AG08396 (cell line): ENCODE measurements around the gene IFT57.
"Not testable (repeated sequence)": the region's sequence is repeated elsewhere in the genome, so short reads cannot be mapped to it uniquely, and the experiment has no call there.

Experiments used
- DNase-seq: peaks from one replicate; pipeline ENCODE4 v3.0.0; 2012; ENCODE audit warnings: low spot score, mixed read lengths

IFT57 gene, protein sequence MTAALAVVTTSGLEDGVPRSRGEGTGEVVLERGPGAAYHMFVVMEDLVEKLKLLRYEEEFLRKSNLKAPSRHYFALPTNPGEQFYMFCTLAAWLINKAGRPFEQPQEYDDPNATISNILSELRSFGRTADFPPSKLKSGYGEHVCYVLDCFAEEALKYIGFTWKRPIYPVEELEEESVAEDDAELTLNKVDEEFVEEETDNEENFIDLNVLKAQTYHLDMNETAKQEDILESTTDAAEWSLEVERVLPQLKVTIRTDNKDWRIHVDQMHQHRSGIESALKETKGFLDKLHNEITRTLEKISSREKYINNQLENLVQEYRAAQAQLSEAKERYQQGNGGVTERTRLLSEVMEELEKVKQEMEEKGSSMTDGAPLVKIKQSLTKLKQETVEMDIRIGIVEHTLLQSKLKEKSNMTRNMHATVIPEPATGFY

GRCh38 chr3:108221911-108222852 is at the start of gene IFT57:
Gene IFT57, minus strand, starts transcription at chr3:108222424. Its CDS starts 102 bp downstream, at chr3:108222322.
- peak; percentile 96 for DNase-seq

GRCh38 chr3:108271626-108272025 is 49.4 kb upstream of the IFT57 start:
- DNase-seq, result no peak

DNA sequence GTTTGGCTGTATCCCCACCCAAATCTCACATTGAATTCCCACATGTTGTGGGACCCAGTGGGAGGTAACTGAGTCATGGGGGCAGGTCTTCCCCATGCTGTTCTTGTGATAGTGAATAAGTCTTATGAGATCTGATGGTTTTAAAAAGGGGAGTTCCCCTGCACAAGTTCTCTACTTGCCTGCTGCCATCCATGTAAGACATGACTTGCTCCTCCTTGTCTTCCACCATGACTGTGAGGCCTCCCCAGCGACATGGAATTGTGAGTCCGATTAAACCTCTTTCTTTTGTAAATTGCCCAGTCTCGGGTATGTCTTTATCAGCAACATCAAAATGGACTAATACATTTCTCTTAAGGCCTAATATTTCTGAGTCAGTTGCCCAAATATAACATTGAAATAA is 46.0 kb upstream of the IFT57 start:
- DNase-seq, result not testable (repeated sequence)

- DNase-seq, result not testable (repeated sequence)
Observed at GRCh38 chr3:108264534-108265298, 42.5 kb upstream of the IFT57 start.

DNA sequence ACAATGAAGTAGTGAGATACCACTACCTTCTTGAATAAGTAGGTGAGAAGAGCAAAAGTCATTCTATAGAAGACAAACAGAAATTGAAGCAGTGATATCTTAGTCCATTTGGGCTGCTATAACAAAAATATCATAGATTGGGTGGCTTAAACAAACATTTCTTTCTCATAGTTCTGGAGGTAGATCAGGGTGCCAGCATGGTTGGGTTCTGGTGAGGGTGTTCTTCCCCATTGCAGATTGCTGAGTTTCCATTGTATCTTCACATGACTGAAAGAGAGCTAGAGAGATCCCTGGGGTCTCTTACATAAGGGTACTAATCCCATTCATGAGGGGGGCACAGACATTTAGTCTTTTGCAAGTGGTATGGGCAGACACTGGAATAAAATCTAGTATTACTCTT is 32.9 kb upstream of the IFT57 start:
- DNase-seq, result no peak

DNA sequence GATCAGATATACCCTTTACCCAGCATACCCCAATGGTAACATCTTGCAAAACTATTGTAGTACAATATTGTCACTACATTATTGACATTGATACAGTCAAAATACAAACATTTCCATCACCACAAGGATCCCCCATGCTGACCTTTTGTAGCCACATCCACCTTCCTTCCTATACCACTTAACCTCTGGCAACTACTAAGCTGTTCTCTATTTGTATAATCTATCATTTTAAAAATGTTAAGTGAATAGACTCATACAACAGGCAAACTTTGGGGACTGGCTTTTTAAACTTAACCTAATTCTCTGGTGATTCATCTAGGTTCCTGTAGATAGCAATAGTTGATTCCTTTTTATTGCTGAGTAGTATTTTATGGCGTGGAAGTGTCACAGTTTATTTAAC is 29.6 kb upstream of the IFT57 start:
- no peak for DNase-seq

GRCh38 chr3:108251265-108251664 is 29.0 kb upstream of the IFT57 start:
- no peak for DNase-seq

- DNase-seq, result no peak
Observed at GRCh38 chr3:108250626-108251025, 28.4 kb upstream of the IFT57 start.

DNA sequence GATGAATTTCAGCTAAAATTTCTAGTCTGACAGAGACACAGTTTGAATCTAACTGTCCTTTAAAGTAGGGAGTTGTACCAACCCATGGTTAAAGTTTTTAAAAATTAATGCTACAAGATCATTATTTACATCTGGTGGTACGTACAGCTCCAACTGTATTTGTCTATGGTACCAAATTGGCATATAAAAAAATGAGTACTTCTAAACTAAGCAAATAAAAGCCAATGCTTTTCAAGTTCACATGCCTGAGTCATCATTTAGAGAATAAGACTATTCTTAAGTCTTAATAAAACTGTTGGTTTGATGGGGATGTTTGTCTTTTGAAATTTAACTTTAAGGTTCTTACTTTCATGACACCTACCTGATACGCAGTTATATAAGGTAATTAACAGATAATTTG is 21.0 kb upstream of the IFT57 start:
- no peak for DNase-seq

- no peak for DNase-seq
Observed at GRCh38 chr3:108242776-108243175, 20.6 kb upstream of the IFT57 start.

DNA sequence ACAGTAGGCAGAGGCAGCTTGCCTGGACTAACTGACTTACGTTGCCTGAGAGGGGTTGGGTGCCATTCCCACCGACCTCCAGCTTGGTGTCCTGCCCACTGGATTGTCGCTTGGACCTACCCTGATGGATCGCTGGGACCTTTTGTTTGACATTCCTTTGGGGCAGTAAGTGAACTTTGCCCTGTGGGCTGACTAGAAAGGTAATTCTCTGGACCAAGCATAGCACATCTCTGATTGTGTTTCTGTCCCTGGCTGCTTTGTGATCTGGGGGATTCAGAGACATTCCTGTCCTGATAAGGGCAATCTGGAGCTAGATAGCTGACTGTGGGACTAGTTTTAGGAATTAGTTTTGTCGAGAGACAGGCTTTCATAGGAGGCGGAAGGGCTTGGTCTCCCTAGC is 19.5 kb upstream of the IFT57 start:
- DNase-seq, result no peak

GRCh38 chr3:108241146-108241545 is 18.9 kb upstream of the IFT57 start:
- no peak for DNase-seq

GRCh38 chr3:108239082-108239481 is 16.9 kb upstream of the IFT57 start:
- DNase-seq, result no peak

GRCh38 chr3:108235290-108235689 is 13.1 kb upstream of the IFT57 start:
- no peak for DNase-seq

DNA sequence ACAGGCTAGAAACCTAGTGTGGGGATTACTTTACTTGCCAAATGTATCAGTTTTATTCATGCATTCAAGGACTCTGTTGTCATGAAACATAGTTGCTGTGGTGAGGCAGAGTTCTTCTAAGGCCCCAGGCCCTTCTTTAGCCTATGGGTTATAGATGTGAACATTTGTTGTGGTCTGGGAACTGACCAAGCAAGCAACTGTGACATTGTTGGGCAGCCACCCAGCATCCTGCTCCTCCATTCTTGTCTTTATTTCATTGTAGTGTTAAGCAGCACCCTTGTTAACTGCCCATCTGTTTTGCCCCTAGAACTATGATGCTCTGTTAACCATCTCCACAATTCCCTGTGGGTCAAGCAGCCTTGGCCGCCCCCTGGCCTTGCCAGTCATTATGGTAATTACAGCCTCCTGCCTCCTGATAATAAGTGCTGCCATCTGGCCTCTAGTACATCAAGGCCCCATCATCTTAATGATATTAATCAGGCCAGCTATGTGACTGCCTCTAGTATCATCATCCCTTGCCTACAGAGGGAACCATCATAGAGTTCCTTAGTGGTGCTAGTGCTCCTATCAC is 12.2 kb upstream of the IFT57 start:
- DNase-seq, result no peak

DNA sequence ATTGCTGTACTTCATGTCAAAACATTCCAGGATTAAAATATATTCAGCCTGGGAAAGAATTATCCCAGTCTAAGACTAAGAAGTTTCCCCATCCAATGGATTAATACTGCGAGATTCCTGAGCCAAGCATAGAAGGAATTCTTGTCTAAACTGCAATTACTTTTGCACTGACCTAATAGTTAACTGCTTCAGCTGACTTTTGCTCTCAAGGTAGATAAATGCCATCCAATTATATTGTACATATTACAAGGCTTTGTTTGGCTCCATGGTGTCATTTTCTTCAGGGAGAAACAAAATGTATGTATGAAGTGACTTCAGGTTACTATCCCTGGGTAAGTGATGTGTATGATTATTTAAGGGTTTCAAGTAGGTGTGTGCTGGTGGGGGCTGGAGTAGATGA is 6.1 kb upstream of the IFT57 start:
- no peak for DNase-seq

DNA sequence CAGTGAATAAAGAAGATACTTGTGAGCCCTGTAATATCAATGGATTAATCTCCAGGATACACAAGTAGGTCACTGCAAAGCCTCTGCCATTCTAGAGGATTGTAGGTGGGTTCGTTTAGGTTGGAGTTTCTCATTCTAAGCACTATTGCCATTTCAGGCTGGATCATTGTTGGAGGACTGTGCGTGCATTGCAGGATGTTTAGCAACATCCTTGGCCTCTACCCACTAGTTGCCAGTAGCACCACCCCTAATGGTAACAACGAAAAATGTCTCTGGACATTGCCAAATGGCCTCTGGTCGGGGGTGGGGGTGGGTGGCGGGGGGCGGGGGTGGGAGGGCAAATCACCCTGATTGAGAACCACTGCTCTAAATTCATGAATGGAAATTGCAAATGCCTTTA is 4.9 kb upstream of the IFT57 start:
- DNase-seq, result no peak

GRCh38 chr3:108225221-108225620 is 3.0 kb upstream of the IFT57 start:
- DNase-seq, result no peak

GRCh38 chr3:108223928-108224327 is 1.7 kb upstream of the IFT57 start:
- DNase-seq, result no peak

GRCh38 chr3:108222853-108223565 is 785 bp upstream of the IFT57 start:
- DNase-seq, result no peak

DNA sequence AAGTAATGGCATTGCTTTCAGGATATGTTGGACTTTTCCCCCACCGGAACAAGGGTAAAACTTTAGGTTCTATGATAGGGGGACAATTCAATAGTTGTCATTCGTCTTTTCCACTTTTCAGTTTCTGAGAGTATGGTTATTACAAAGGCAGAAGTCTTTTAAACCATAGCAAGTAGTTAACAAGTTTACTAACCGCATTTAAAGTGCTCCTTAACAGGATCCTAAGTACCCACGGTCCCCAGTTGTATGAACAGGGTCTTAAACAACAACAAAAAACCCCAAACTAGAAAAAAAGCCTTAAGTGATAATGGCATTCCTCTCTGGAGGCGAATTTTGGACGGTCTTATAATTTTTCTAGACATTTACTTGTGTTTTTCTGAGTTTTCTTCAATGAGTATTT is 831 bp downstream of the IFT57 start:
- DNase-seq, result no peak
